PFSK-1 (cell line): ENCODE data around the gene CEP104.

Source experiments
- POLR2AphosphoS5 ChIP-seq: IDR thresholded peaks from 2 replicates; pipeline ENCODE4 v1.6.1; 2012; ENCODE audit warnings: low read depth, mild to moderate bottlenecking, control low read depth, low read length, moderate library complexity
- TAF1 ChIP-seq: IDR thresholded peaks from 2 replicates; pipeline ENCODE4 v1.6.1; 2012; ENCODE audit warnings: low read length, control low read depth, borderline replicate concordance; ENCODE audit not compliant: insufficient read depth

GRCh38 chr1:3767328-3767925 is 89.6 kb downstream of the CEP104 start:
- TF ChIP-seq TAF1 (no peak), POLR2AphosphoS5 (no peak)
